ENCODE results near the gene ZIC4. TPM values are rescaled to one million over a fixed set of nuclear protein-coding genes. Genes with fewer than 3 reads are reported as not detected.

The ZIC4 gene
- total RNA-seq, 4 donors from 2014 or later = 3.4 to 7.0 (median 4.5) TPM

GRCh38 chr3:147426931-147427330 is 20.6 kb upstream of the ZIC4 start:
- TF ChIP-seq, protein P1, sequence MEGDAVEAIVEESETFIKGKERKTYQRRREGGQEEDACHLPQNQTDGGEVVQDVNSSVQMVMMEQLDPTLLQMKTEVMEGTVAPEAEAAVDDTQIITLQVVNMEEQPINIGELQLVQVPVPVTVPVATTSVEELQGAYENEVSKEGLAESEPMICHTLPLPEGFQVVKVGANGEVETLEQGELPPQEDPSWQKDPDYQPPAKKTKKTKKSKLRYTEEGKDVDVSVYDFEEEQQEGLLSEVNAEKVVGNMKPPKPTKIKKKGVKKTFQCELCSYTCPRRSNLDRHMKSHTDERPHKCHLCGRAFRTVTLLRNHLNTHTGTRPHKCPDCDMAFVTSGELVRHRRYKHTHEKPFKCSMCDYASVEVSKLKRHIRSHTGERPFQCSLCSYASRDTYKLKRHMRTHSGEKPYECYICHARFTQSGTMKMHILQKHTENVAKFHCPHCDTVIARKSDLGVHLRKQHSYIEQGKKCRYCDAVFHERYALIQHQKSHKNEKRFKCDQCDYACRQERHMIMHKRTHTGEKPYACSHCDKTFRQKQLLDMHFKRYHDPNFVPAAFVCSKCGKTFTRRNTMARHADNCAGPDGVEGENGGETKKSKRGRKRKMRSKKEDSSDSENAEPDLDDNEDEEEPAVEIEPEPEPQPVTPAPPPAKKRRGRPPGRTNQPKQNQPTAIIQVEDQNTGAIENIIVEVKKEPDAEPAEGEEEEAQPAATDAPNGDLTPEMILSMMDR (IDR thresholded peaks at IDR 0.05; ENCODE audit: low read depth) = no peak

- TF ChIP-seq, protein P1 (IDR thresholded peaks at IDR 0.05; ENCODE audit: low read depth) = no peak
Observed at GRCh38 chr3:147425388-147425850, 19.1 kb upstream of the ZIC4 start.

- TF ChIP-seq, protein P1 (IDR thresholded peaks at IDR 0.05; ENCODE audit: low read depth) = no peak
Observed at GRCh38 chr3:147424581-147425387, 18.4 kb upstream of the ZIC4 start.

DNA sequence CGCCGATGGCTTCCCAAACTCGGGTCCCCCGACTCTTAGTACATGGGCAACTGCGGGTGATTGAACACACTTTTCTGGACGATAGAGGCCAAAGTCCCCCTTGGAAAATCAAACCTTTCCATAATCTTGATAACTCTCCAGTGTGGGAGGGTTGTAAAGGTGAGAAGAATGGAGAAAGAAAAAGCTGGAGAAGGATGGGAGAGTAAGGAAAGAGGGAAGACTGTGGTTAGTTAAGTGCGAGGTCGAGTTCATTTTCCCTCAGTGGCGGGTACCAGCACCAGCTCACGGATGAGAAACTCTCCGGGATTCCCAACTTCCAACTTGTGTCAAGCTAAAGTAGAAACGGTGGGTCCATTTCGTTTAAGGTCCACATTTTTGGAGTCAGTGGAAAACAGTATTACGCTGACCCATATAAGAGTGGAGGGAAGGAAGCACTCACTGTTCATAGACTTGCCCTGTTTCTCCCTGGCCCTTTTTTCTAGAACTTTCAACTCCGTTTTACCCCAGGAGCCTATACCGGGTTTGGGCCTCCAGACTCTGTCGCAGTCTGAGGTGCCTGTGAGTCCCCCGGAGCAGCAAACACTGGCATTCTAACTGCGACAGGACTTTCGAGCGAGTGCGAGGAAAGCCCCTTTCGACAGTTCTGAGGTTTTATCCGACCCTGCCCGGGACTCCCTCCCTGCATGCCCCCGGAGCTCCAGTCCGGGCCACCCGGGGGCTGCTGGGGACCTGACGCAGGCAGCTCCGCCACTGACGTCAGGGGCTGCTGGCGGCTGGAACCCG is 17.6 kb upstream of the ZIC4 start:
- TF ChIP-seq, protein P1 (IDR thresholded peaks at IDR 0.05; ENCODE audit: low read depth) = no peak

DNA sequence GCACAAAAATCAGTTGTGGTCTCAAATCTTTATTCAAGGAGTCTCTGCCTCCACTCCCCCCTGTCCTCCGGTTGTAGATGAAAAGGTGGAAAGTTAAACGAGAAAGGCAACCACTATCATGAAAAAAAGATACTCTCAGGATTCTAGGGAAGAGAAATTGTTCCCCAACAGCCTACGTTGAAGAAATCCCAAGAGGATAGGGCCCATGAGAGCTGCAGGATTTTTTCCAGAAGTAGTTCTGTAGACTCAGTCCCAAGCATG is 17.1 kb upstream of the ZIC4 start:
- TF ChIP-seq, protein P1 (IDR thresholded peaks at IDR 0.05; ENCODE audit: low read depth) = no peak

GRCh38 chr3:147422601-147423536 is 16.5 kb upstream of the ZIC4 start:
- TF ChIP-seq, protein P1 (IDR thresholded peaks at IDR 0.05; ENCODE audit: low read depth) = no peak
